ENCODE results near the gene RPL22L1.

DNA sequence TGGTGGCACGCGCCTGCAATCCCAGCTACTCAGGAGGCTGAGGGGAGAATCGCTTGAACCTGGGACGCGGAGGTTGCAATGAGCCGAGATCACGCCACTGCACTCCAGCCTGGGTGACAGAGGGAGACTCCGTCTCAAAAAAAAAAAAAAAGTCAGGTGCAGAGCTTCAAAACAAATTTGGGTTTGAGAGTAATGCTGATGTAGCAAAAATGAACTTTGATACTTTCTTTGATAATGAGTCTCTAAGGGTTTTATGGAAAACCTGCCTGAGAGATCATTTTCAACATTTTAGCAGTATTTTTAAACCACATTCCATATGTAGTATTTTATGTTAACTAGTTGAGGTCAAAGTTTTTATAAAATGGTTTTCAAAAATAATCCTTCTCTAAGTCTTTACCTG, 23.9 kb upstream of the RPL22L1 start:
- TF ChIP-seq, protein P1, sequence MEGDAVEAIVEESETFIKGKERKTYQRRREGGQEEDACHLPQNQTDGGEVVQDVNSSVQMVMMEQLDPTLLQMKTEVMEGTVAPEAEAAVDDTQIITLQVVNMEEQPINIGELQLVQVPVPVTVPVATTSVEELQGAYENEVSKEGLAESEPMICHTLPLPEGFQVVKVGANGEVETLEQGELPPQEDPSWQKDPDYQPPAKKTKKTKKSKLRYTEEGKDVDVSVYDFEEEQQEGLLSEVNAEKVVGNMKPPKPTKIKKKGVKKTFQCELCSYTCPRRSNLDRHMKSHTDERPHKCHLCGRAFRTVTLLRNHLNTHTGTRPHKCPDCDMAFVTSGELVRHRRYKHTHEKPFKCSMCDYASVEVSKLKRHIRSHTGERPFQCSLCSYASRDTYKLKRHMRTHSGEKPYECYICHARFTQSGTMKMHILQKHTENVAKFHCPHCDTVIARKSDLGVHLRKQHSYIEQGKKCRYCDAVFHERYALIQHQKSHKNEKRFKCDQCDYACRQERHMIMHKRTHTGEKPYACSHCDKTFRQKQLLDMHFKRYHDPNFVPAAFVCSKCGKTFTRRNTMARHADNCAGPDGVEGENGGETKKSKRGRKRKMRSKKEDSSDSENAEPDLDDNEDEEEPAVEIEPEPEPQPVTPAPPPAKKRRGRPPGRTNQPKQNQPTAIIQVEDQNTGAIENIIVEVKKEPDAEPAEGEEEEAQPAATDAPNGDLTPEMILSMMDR (IDR thresholded peaks at IDR 0.05): no peak
- TF ChIP-seq POLR2A (IDR thresholded peaks at IDR 0.05): no peak

Data from adrenal gland (tissue), 5 donors.